GM18868 (cell line): ENCODE data around the gene KCNQ1.
A peak's percentile ranks its signal among the peaks of the same experiment; 100 is the strongest.

Experiments
- ATAC-seq: cut with Tn5 transposase; IDR thresholded peaks from one replicate; pipeline ENCODE4 v1.9.1; 2021; ENCODE audit warnings: mild to moderate bottlenecking, moderate library complexity; ENCODE audit not compliant: unreplicated experiment

KCNQ1 gene

GRCh38 chr11:2519862-2520735, 75.3 kb downstream of the KCNQ1 start:
- ATAC-seq, result no peak

DNA sequence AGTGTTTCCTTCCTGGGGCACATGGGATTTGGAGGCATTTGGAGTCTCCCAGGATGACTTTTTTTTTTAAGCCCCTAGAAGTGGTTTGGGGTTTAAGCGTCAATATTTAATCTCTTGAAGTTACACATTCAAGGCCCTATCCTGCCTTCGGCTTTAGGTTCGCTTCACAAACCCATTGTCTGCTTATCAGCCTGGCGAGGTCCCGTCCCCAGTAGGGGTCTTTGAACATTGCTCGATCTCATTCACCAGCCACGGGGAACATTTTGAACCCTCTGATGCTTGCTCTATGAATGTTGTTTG, 75.9 kb downstream of the KCNQ1 start:
- ATAC-seq, result no peak

DNA sequence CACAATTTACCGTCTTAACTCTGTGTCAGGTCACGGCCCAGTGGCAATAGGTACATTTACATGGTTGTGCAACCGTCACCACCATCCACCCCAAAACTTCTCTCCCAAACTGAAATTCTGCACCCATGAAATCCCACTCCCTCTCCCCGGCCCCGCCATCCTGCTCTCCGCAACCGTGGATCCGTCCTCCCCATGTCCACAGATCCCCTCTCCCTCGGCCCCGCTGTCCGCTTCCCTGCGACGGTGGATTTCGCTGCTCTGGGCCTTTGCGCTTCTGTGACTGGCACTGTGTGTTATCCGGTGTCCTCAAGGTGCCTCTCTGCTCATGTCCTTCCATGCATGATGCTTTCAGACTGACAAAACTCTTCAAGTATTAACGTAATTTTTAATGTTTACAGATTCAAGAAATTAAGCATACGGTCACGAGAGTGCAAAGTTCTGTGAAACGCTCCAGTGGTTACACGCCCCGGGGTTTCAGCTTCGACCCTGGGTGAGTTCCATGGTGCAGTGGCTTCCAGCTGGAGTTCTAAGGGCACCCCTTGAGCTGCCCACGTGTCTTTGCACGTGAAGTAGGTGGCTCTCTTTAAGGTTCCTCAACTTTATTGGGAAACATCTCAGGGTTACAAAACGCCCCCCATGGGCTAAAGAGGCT, 76.4 kb downstream of the KCNQ1 start:
- ATAC-seq, result no peak

DNA sequence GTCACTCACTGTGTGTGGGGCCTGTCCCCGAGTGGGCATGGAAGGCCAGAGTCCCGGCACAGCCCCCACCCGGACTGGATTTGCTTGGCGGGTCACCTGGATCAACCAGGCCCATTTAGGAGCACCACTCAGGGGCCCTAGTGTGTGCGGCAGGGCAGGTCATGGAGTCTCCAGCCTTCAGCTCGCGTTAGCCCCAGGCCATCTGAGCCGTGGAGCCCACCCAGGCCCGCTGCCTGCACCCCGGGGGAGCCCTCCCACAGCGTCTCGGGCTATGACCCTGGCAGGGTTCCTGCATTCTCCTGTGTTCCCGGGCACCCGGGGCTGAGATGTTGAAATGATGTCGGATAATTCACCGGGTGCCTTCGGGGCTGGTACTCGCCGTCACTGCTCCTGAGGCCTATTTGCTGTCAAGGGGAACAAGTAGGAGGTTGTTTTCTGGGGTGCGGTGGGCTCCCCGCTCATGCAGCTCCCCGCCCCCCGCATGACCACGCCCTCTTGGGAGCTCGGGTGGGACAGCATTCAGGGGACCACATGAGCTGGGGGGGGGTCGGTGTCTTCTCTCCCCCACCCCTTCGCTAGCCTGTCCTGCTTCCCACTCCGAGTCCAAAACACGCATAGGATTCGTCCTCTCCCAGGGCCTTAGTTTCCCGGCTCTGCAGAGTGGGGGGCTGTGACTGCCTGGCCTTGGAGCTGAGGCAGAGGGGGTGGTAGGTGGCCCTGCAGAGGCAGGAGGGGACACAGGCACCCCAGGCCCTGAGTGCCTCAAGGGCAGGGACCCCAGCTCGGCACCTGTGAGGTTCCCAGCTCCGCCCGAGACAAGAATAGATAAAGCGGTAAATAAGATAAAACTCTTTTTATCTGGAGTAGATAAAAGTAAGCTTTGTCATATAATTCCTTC, 77.2 kb downstream of the KCNQ1 start:
- no peak for ATAC-seq

DNA sequence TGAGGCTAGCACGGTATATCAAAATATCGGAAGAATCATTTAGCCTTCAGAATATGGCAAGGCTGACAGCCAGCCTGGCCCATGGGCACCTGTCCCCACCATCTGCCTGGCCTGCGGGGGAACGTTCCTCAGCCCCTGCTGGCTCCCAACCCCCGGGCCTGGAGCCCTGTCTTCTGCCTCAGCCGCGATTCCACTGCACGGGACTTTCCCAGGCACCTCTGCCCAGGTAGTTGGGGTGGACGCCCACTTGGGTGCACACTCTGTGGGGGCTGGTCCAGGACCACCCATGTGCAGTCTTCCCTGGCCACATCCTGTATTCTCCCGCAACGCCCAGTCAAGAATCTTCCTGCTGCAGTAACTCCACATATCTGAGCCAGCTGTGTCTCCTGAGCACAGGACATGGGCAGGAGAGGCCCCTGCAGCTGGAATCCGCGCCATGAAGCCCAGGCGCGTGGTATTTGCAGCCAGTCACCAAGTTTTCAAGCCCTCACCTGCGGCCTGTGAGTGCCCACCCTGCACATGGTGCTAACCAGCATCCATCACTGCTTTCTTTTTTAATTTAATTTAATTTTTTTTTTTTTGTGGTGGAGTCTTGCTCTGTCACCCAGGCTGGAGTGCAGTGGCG, 77.9 kb downstream of the KCNQ1 start:
- ATAC-seq, result no peak

GRCh38 chr11:2523821-2524391, 79.1 kb downstream of the KCNQ1 start:
- ATAC-seq, result no peak

DNA sequence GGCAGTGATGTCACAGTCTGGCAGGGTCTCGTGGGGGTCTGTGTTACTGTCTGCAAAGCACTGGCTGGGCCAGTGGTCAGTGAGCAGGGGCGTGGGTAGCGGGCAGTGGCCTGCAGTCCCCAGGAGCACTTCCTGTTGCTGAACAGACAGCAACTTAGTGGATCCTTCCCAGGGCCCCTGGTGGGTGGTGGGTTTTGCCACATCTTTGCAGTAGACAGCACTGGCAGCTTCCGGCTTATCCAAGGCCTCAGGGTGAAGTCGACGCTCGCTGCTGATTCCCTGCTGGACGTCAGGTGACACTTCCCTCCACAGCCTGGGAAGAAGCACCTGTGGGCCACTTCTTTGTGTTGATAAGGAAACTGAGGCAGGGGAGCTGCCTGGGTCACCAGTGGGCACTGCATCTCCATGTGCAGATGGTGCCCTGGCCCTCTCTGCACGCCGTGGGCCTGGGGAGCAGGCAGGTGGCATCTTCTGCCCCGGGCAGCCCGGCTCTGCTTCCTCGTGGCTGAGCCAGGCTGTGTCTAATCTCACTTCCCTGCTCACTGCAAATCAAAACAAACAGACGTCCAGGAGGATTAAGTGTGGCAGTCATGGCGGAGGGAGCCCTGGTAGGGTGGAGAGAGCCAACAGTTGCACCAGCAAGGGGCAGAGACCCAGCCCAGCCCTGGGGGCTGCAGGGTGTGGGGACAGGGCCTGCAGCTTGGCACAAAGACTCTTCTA, 79.8 kb downstream of the KCNQ1 start:
- ATAC-seq, result no peak

- no peak for ATAC-seq
Measured at GRCh38 chr11:2525166-2525861, 80.5 kb downstream of the KCNQ1 start.

DNA sequence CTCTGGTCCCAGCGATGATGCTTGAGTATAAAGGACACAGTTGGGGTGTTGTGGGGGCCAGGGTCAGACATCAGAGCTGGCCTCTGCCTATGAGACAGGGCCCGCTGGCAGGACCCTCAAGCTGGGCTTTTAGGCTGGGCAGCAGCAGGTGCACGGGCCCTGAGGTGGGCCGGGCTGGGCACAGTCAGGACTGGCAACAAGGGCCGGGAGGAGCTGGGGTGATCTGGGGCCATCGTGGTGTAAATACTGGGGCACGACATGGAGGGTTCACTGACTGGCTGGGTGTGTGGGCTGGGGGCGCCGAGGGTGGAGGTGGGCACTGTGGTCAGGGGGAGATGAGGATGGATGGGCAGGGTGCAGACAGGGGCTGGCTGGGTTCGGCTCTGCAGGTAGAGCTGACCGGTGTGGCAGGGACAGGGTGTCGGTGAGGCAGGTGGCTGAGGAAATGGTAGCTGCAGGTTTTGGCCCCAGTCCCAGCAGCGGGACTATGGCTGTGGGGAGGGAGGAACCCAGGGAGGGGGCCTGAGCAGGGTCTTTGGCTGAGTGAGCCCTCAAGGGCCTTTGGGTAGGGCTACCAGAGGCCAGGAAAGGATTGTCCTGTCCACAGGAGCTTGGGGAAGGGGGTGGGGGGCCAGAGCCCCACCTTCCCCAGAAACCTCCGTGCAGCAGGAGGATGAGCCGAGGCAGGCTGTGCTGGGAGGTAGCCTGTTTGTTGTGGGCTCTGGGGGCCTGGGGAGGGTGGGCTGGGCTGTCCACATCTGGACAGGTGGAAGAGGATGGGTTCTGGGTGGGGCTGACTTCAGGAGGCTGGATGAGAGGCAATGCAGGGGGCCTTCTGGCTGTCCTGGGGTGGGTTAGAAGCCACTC, 81.4 kb downstream of the KCNQ1 start:
- ATAC-seq, result no peak

- ATAC-seq, result peak; percentile 62
Measured at GRCh38 chr11:2526808-2527381, 82.1 kb downstream of the KCNQ1 start.

GRCh38 chr11:2527621-2528291, 82.9 kb downstream of the KCNQ1 start:
- ATAC-seq, result no peak

GRCh38 chr11:2528301-2529050, 83.7 kb downstream of the KCNQ1 start:
- ATAC-seq, result no peak

- ATAC-seq, result no peak
Measured at GRCh38 chr11:2529173-2529572, 84.4 kb downstream of the KCNQ1 start.

DNA sequence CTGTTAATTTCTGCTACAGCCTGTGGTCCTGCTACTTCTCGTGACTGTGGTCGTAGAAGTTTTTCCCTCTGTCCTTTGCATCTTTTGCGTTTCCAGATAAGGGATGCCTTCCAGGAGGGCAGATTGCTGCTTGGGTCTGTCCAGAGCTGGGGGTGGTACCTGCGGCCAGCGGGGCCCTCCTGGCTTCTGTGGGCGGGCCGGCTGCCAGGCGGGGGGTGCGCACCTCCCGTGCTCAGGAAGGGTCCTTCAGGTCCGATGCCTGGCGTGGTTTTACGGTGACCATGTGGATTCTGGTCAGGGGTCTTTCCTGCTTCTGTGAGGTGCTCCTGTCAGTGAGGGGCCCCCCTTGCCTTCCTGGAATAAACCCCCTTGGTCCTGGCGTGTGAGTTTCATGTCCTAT, 84.8 kb downstream of the KCNQ1 start:
- no peak for ATAC-seq

DNA sequence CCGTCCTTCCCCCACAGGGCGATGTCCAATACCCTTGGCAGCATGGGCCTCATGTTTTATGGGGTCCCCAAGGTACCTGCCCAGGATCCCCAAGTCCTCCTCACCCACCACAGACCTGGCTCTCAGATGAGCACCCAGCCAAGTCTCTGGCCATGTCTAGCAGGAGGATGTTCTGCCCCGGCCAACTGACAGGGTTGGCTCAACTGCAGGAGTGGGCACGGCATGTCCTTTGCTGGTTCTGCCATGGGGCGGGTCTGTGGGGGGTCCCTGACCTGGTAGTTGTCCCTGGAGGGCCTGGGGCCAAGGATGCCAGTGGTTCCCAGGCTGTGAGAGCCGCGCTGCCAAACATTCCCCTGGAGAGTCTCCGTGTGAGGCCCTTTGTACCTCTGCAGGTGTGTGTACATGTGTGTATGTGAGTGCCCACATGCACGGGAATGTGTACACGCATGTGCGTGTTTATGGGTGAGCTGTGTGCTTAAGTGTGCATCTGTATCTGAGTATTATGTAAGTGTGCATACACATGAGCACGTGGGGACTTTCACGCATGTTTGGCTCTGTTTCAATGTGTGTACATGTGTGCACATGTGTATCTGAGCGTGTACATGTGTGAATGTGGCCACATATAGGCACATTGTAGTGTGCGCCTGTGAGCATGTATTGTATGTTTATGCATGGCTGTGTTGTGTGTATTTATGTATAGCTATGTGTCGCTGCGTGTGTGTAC, 85.5 kb downstream of the KCNQ1 start:
- no peak for ATAC-seq

DNA sequence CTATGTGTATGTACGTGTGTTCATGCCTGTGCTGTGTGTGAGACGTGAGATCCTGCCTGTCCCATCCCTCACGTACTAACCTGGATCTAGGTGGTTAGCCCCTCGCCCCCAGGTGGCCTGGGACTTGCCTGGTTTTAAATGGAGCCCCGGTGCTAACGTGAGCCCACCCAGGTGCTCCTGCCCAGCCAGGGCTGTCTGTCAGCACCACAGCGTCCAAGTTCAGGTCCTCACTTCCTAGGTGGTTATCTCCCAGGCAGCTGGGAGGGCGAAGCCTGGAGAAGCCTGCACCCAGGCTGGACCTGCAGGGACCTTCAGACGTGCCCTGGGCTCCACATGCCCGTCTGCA, 86.0 kb downstream of the KCNQ1 start:
- no peak for ATAC-seq
